Activated T-cell treated with anti-CD3 and anti-CD28 coated beads, Interleukin-2, amount 50 U/mL, for 72 hours (primary cell): ENCODE measurements around the gene SMDT1. TPM values are rescaled to one million over a fixed set of nuclear protein-coding genes. Genes with fewer than 3 reads are reported as not detected.
"Not testable (repeated sequence)": the region's sequence is repeated elsewhere in the genome, so short reads cannot be mapped to it uniquely, and the experiment has no call there.

Source experiments
- ATAC-seq, 2 donors: fragments of 150-1000 bp; cut with Tn5 transposase; replicated peaks in 1 of 2; 2 replicates each; pipeline ENCODE4 v1.10.0; 2021; ENCODE audit warnings: moderate library complexity in 2 of 2, mild to moderate bottlenecking in 1 of 2
- DNase-seq, 2 donors: peaks; one replicate each; pipeline ENCODE4 v3.0.0; 2021 to 2022; ENCODE audit warnings: mixed read lengths in 1 of 2
- H3K27ac Mint-ChIP-seq: one replicate; pipeline ENCODE4 v1.8.0; 2022; ENCODE audit warnings: mild to moderate bottlenecking, moderate library complexity, mixed read lengths
- H3K27me3 Mint-ChIP-seq: one replicate; pipeline ENCODE4 v1.8.0; 2022; ENCODE audit warnings: low read depth, mixed read lengths
- H3K36me3 Mint-ChIP-seq, 2 donors: one replicate each; pipeline ENCODE4 v1.8.0; 2022; ENCODE audit warnings: mixed read lengths in 2 of 2, mild to moderate bottlenecking in 1 of 2; ENCODE audit not compliant: insufficient read depth in 2 of 2
- H3K4me1 Mint-ChIP-seq: one replicate; pipeline ENCODE4 v1.8.0; 2022; ENCODE audit warnings: low read depth, mixed read lengths
- H3K4me3 Mint-ChIP-seq, 2 donors: one replicate each; pipeline ENCODE4 v1.8.0; 2022; ENCODE audit warnings: mild to moderate bottlenecking in 2 of 2, mixed read lengths in 2 of 2, moderate library complexity in 2 of 2
- H3K9me3 Mint-ChIP-seq, 2 donors: one replicate each; pipeline ENCODE4 v1.8.0; 2022; ENCODE audit warnings: mixed read lengths in 2 of 2
- total RNA-seq, 2 donors: library from RNA; stranded (reverse); gene quantifications; one replicate each; pipeline ENCODE4 v1.2.3, GENCODE V29; 2022

Gene SMDT1
- total RNA-seq, 2 donors from 2014 or later = 103 to 105 TPM

- H3K27me3 Mint-ChIP-seq, H3K4me1 Mint-ChIP-seq, DNase-seq, H3K27ac Mint-ChIP-seq, H3K4me3 Mint-ChIP-seq, ATAC-seq: not testable (repeated sequence)
- H3K9me3 Mint-ChIP-seq = peaks cover 13% of the 10 kb centered on the region in 2 donors
- peaks cover 14 to 34% of the 10 kb centered on the region in 2 donors for H3K36me3 Mint-ChIP-seq
Observed at GRCh38 chr22:42104332-42104860, 24.9 kb downstream of the SMDT1 start.

- Mint-ChIP-seq H3K9me3 (peaks cover 8 to 10% of the 10 kb centered on the region in 2 donors), H3K4me3 (no peak overlapping the region), H3K36me3 (peaks cover 5 to 13% of the 10 kb centered on the region in 2 donors), H3K27ac (no peak overlapping the region), H3K27me3 (no peaks in the 10 kb centered on the region), H3K4me1 (no peaks in the 10 kb centered on the region)
- DNase-seq = no peak
- ATAC-seq = no peak
Observed at GRCh38 chr22:42108848-42109247, 29.3 kb downstream of the SMDT1 start.

DNA sequence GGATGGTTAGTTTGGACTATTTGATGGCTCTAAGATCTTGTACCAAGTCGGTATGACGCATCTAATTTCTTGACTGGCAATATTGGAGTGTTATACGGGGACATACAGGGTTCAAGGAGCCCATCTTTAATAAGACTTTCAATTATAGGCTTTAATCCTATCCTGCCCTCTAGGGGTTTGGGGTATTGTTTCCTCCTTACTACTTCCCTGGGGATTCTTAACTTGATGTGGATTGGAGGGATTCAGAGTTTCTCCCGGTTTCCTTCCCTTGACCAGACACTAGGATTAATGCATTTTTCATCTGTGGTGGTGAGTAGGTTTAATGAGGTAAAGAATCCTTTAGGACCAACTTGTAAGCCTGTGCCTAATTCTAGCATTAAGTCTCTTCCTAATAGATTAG lies 32.3 kb downstream of the SMDT1 start:
- H3K4me1 Mint-ChIP-seq = no peaks in the 10 kb centered on the region
- no peak overlapping the region for H3K27ac Mint-ChIP-seq
- no peak for DNase-seq
- no peak for ATAC-seq
- H3K4me3 Mint-ChIP-seq = no peak overlapping the region
- no peaks in the 10 kb centered on the region for H3K27me3 Mint-ChIP-seq
- H3K36me3 Mint-ChIP-seq = peaks cover 12 to 13% of the 10 kb centered on the region in 2 donors
- H3K9me3 Mint-ChIP-seq = peaks cover 2 to 7% of the 10 kb centered on the region in 2 donors

DNA sequence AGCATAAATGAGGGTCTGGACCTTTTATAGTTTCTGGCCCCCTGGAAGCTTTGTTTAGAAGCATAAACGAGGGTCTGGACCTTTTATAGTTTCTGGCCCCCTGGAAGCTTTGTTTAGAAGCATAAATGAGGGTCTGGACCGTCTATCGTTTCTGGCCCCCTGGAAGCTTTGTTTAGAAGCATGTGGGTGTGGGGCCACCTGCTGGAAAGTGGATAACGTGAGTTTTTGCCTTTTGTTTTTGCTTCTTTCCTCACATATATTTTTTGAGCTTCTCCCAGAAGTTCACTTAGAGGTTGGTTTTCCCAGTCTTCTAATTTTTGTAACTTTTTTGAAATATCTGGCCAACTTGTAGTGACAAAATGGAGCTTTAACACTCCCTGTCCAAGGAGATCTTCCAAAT lies 33.3 kb downstream of the SMDT1 start:
- peaks cover 12 to 13% of the 10 kb centered on the region in 2 donors for H3K36me3 Mint-ChIP-seq
- not testable (repeated sequence) for H3K4me3 Mint-ChIP-seq, H3K27me3 Mint-ChIP-seq, H3K27ac Mint-ChIP-seq, H3K4me1 Mint-ChIP-seq, ATAC-seq, DNase-seq, H3K9me3 Mint-ChIP-seq

DNA sequence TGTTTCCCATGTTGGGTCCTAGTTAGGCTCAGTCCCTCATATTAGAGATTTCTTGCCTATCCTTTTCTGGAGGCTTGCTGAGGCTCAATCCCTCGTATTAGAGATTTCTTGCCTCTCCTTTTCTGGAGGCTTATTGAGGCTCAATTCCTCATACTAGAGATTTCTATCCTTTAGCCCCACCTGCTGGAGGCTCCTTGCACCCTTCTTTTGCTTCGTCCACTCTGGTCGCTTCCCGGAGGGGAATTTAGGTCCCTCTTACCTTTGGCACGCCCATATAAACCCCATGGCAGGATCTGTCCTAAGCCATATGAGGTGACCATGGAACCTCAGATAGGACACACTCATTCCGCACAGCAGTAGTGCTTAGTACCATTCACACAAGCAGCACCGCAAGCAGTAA lies 35.2 kb downstream of the SMDT1 start:
- DNase-seq (no peak), ATAC-seq (no peak)
- Mint-ChIP-seq H3K36me3 (peaks cover 12 to 13% of the 10 kb centered on the region in 2 donors), H3K4me3 (no peak overlapping the region), H3K27me3 (no peaks in the 10 kb centered on the region), H3K9me3 (peaks cover 2 to 7% of the 10 kb centered on the region in 2 donors), H3K4me1 (peaks cover 10% of the 10 kb centered on the region), H3K27ac (no peak overlapping the region)

GRCh38 chr22:42115420-42115830 lies 35.9 kb downstream of the SMDT1 start:
- not testable (repeated sequence) for H3K27me3 Mint-ChIP-seq, H3K27ac Mint-ChIP-seq, ATAC-seq, H3K9me3 Mint-ChIP-seq, DNase-seq, H3K4me3 Mint-ChIP-seq
- Mint-ChIP-seq H3K36me3 (peaks cover 12 to 13% of the 10 kb centered on the region in 2 donors), H3K4me1 (peaks cover 17% of the 10 kb centered on the region)

DNA sequence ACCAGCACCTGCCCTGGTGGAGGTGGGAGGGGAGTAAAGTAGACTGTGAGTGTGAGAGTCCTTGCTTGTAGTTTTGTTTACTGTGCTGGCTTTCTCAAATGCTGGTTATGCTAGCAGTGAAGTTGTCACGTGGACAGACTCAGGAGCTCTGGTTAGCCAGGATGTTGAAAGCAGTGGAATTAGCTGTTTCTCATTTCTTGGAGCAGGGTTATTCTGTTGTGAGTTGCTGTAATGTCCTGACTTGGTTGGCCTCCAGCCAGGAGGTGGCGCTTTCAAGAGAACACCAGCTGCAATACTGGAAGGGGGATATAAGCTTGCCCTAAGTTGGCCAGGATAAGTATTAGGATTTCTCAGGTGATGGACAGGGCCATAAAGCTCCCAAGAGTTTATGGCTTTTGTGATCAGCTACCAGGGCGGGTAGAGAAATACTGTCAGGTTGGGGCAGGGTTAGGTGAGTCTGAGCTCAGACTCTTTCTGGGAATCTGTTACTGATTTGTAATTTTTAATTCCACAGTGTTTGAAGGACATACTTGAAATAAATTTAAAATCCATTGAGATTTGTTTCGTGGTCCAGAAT lies 37.4 kb downstream of the SMDT1 start:
- Mint-ChIP-seq H3K27ac (no peak overlapping the region), H3K4me3 (no peak overlapping the region), H3K4me1 (peaks cover 32% of the 10 kb centered on the region), H3K36me3 (peaks cover 12 to 13% of the 10 kb centered on the region in 2 donors), H3K27me3 (no peaks in the 10 kb centered on the region), H3K9me3 (peaks cover 2 to 7% of the 10 kb centered on the region in 2 donors)
- ATAC-seq (no peak), DNase-seq (no peak)

- Mint-ChIP-seq H3K4me1 (peaks cover 40% of the 10 kb centered on the region), H3K27ac (peak overlapping the region; percentile 88), H3K4me3 (peak overlapping the region; percentile 77 to 81)
- ATAC-seq = peak; percentile 81 to 83
- not testable (repeated sequence) for H3K27me3 Mint-ChIP-seq, H3K36me3 Mint-ChIP-seq, H3K9me3 Mint-ChIP-seq
- peak; percentile 38 to 50 for DNase-seq
Observed at GRCh38 chr22:42120231-42121021, 40.9 kb downstream of the SMDT1 start.

DNA sequence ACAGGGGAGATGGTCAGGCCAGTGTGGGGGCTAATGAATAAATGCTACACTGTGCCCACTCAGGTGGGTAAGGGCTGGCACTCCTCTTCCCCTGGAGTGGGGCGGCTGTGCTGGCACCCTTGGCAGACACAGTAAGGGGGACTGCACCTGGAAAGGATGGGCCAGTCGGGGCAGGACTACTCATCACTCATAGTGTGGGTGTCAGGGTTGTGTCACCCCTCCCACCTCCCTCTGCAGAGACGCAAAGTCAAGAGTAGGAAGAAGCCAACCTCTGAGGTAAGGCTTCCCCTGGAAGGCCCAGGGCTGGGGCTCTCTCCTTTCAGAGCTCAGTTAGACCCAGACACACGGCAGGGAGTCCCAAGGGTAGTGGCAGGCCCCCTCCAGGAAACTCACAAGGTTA lies 44.0 kb downstream of the SMDT1 start:
- not testable (repeated sequence) for DNase-seq, H3K36me3 Mint-ChIP-seq, H3K27ac Mint-ChIP-seq, H3K4me3 Mint-ChIP-seq, H3K9me3 Mint-ChIP-seq, H3K27me3 Mint-ChIP-seq
- ATAC-seq = peak; percentile 55 to 58
- peaks cover 40% of the 10 kb centered on the region for H3K4me1 Mint-ChIP-seq

- Mint-ChIP-seq H3K4me1 (peaks cover 1% of the 10 kb centered on the region), H3K27me3 (no peaks in the 10 kb centered on the region), H3K4me3 (no peak overlapping the region), H3K36me3 (no peaks in the 10 kb centered on the region), H3K27ac (no peak overlapping the region), H3K9me3 (no peaks in the 10 kb centered on the region)
- DNase-seq (no peak), ATAC-seq (no peak)
Observed at GRCh38 chr22:42127606-42128005, 48.1 kb downstream of the SMDT1 start.

- H3K27ac Mint-ChIP-seq, ATAC-seq, DNase-seq: not testable (repeated sequence)
Observed at GRCh38 chr22:42128007-42128406, 48.5 kb downstream of the SMDT1 start.

DNA sequence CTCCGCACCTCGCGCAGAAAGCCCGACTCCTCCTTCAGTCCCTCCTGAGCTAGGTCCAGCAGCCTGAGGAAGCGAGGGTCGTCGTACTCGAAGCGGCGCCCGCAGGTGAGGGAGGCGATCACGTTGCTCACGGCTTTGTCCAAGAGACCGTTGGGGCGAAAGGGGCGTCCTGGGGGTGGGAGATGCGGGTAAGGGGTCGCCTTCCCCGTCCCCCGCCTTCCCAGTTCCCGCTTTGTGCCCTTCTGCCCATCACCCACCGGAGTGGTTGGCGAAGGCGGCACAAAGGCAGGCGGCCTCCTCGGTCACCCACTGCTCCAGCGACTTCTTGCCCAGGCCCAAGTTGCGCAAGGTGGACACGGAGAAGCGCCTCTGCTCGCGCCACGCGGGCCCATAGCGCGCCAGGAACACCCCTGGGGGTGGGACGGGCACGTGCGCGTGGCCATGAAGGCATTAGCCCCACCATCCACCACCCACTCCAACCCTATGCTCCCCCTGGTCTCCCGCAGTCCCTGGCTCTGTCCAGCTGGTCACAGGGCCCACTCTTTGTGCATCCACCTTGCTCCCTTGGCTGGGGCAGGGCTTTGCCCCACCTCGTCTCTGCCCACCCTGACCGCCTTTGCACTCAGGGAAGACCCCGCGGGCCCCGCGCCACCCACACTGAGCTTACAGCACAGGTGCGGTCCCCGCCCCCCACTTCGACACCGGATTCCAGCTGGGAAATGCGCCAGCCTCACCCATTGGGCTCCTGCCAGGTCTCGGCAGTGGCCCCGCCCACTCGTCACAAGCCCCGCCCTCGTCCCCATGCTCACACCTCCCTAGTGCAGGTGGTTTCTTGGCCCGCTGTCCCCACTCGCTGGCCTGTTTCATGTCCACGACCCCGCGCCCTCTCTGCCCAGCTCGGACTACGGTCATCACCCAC lies 49.5 kb downstream of the SMDT1 start:
- not testable (repeated sequence) for H3K4me1 Mint-ChIP-seq, H3K27ac Mint-ChIP-seq, H3K4me3 Mint-ChIP-seq, H3K9me3 Mint-ChIP-seq, H3K36me3 Mint-ChIP-seq, DNase-seq, H3K27me3 Mint-ChIP-seq, ATAC-seq

More at GRCh38 chr22:42128007-42128406, 48.5 kb downstream of the SMDT1 start:
- H3K4me3 Mint-ChIP-seq, H3K9me3 Mint-ChIP-seq, H3K4me1 Mint-ChIP-seq, H3K36me3 Mint-ChIP-seq, H3K27me3 Mint-ChIP-seq: not testable (repeated sequence)

DNA sequence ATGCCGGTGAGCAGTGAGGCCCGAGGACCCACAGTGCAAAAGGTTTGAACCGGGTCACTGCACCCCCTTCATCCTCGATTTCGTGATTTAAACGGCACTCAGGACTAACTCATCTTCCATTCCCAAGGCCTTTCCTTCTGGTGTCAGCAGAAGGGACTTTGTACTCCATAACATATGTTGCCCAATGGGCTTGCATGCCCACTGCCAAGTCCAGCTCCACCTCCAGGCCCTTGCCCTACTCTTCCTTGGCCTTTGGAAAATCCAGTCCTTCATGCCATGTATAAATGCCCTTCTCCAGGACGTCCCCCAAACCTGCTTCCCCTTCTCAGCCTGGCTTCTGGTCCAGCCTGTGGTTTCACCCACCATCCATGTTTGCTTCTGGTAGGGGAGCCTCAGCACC lies 50.7 kb downstream of the SMDT1 start:
- H3K4me1 Mint-ChIP-seq, H3K27ac Mint-ChIP-seq, DNase-seq, H3K4me3 Mint-ChIP-seq, H3K9me3 Mint-ChIP-seq, H3K36me3 Mint-ChIP-seq, H3K27me3 Mint-ChIP-seq, ATAC-seq: not testable (repeated sequence)
